ENCODE results near the gene CIAPIN1. TPM values are rescaled to one million over a fixed set of nuclear protein-coding genes. Genes with fewer than 3 reads are reported as not detected.
A peak's percentile ranks its signal among the peaks of the same experiment; 100 is the strongest.

CIAPIN1 gene
- total and polyA plus RNA-seq, 2 of the 8 experiments (the other 6 are each of a cell fraction or from before 2014, with no cell fraction given), result 76.8 to 83.6 TPM

- TF ChIP-seq SUZ12 (IDR thresholded peaks at IDR 0.05; ENCODE audit: low read length) (no peak), ASH2L (IDR thresholded peaks at IDR 0.05; ENCODE audit: low read length) (peak; percentile 60), EZH2 (IDR thresholded peaks at IDR 0.05; ENCODE audit: low read depth, low read length, severe bottlenecking) (no peak), CEBPB (IDR thresholded peaks at IDR 0.05; ENCODE audit: low read depth, low read length) (no peak), MAX (IDR thresholded peaks at IDR 0.05) (peak; percentile 52), SRF (IDR thresholded peaks at IDR 0.05; ENCODE audit: low read depth, low read length) (0 out of 2 replicates have a peak, but pooled peaks have one; percentile 21), E2F6 (IDR thresholded peaks at IDR 0.05) (no peak), CREB1 (IDR thresholded peaks at IDR 0.05) (peak; percentile 58), KDM1A (IDR thresholded peaks at IDR 0.05; ENCODE audit: borderline replicate concordance, low read length) (no peak), TCF12 (IDR thresholded peaks at IDR 0.05; ENCODE audit: low read depth, low read length) (0 out of 2 replicates have a peak, but pooled peaks have one; percentile 45), FOSL1 (IDR thresholded peaks at IDR 0.05; ENCODE audit: insufficient read depth, low read depth, low read length) (no peak), MAFK (IDR thresholded peaks at IDR 0.05; ENCODE audit: low read depth, low read length) (no peak), SP1 (IDR thresholded peaks at IDR 0.05; ENCODE audit: low read depth, low read length) (0 out of 2 replicates have a peak, but pooled peaks have one; percentile 21), SP4 (IDR thresholded peaks at IDR 0.05; ENCODE audit: low read length) (no peak), RFX5 (IDR thresholded peaks at IDR 0.05; ENCODE audit: borderline replicate concordance, low read depth, low read length) (no peak), EP300 (IDR thresholded peaks at IDR 0.05; ENCODE audit: borderline replicate concordance in 1 of 2, low read depth in 2 of 2, low read length in 2 of 2) (peak in 1 of 2 experiments; percentile 51; a peak in 1 of 3 replicates), EGR1 (IDR thresholded peaks at IDR 0.05; ENCODE audit: borderline replicate concordance, low read depth, low read length) (peak; percentile 92), POU5F1 (IDR thresholded peaks at IDR 0.05; ENCODE audit: low read depth, low read length) (no peak), ZNF274 (IDR thresholded peaks at IDR 0.05; ENCODE audit: borderline replicate concordance, extremely low read depth, low read length) (no peak), CHD1 (IDR thresholded peaks at IDR 0.05; ENCODE audit: low read depth, low read length) (no peak), SAP30 (IDR thresholded peaks at IDR 0.05; ENCODE audit: insufficient read depth, insufficient replicate concordance, low read length) (no peak), TBP (IDR thresholded peaks at IDR 0.05; ENCODE audit: low read depth, low read length) (peak; percentile 95), GABPA (IDR thresholded peaks at IDR 0.05; ENCODE audit: borderline replicate concordance, insufficient read depth, low read length) (peak; percentile 97)
Measured at GRCh38 chr16:57462209-57462977, 15.2 kb upstream of the CIAPIN1 start, which contains the start of gene POLR2C (continued).

Data from H1 (cell line).